Left colon (tissue), 2 donors: ENCODE results near the gene BRCA2. TPM values are rescaled to one million over a fixed set of nuclear protein-coding genes. Genes with fewer than 3 reads are reported as not detected.
"Not testable (repeated sequence)": the region's sequence is repeated elsewhere in the genome, so short reads cannot be mapped to it uniquely, and the experiment has no call there.

Experiments used
- ATAC-seq: fragments of 200-7000 bp; cut with Tn5 transposase; one replicate; pipeline ENCODE4 v1.9.1; 2020; ENCODE audit warnings: mild to moderate bottlenecking, moderate library complexity
- DNase-seq, 2 donors: peaks; one replicate each; pipeline ENCODE4 v3.0.0-alpha.2; 2020
- intact Hi-C, 2 donors: fragments of 100-400 bp; cut with DNase I in 1 of 2; cut with micrococcal nuclease in 1 of 2; formaldehyde crosslinking; loops; one replicate each; pipeline versions ENCODE4 v1.11.2 to v1.14.0; 2022; cut with DNase I, micrococcal nuclease
- total RNA-seq, 2 donors: library from RNA; stranded (reverse); fragmentation: NEBNext Ultra II Directional; extraction: Animal tissue kit (Norgen Biotek cat#: 25700); gene quantifications; one replicate each; pipeline ENCODE4 v1.2.1, GENCODE V29; 2021
- donor health status: DM: no; HTN: no; CAD: no.
- donor health status: DM: yes; HTN: yes; CAD: no.

BRCA2 gene
- total RNA-seq, 2 donors from 2014 or later = 1.7 to 4.2 TPM

DNA sequence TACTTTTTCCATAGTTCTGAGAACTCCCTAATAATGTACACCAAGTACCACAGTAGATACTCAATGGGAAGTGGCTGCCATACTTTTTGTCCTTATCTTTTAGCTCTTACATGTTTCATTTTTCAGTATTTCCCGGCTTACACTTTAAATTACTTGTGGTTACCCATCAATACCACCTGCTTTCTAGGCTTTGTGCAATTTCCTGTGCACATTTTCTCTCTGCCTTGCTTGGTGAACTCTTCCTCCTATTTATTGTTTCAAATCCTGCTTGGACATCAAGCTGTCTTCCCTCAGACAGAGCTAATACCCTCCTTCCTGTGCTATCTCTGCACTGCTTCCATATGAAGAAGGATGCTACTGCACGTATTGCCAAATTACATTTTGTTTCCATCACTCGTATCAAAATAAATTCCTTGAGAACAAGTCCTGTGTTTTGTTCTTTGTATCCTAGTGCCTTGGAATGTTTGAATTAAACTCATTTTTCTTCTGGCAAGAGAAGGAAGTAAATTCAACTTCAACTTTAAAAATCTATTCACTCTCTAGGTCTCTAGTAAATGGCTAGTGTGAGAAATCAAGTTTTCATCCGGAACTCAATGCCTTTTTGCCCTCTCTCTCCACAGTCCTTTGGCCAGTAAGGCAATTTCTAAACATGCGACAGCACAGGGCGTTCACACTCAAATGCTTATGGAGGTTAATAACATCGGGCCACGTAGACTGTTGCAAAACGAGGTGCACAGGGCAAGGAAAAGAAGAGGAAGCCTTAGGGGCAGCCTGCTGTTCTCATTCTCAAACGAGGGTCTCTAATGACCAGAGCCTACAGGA, 5.8 kb upstream of the BRCA2 start:
- DNase-seq (no peak), ATAC-seq (peak; percentile 65)
- intact Hi-C loops = loop anchor here in 1 of 2 donors (2.0 to 5.0 kb wide), 3 partner anchors 63 to 401 kb away; no protein-coding TSS in a partner anchor

DNA sequence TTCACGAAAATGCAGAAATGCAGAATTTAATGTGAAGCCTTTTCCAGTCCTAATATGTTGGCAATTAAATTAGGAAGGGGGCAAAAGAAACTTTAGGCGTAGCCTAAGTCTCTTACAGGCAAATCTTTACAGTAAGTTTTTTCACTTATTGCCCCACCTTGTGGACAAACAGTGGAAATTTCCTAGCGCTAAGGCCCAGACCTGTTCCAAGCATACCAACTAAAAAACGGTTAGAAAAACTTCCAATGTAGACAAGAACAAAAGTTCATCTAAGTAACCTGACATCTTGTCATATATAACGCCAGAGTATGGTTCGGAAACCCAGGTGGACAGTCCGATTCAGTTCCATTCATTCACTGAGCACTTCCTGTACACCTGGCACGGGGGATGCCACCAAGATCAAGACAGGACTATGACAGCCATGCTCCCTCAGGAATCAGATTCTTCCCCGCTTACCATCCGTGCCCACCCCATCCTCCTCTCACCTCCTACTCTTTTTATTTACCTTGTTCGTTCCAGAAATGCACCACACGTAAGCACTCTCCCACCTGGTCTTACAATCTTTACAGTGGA, 5.1 kb upstream of the BRCA2 start:
- intact Hi-C loops = loop anchor here in 1 of 2 donors (2.0 to 5.0 kb wide), 3 partner anchors 63 to 401 kb away; no protein-coding TSS in a partner anchor
- ATAC-seq = peak; percentile 82
- DNase-seq = no peak

DNA sequence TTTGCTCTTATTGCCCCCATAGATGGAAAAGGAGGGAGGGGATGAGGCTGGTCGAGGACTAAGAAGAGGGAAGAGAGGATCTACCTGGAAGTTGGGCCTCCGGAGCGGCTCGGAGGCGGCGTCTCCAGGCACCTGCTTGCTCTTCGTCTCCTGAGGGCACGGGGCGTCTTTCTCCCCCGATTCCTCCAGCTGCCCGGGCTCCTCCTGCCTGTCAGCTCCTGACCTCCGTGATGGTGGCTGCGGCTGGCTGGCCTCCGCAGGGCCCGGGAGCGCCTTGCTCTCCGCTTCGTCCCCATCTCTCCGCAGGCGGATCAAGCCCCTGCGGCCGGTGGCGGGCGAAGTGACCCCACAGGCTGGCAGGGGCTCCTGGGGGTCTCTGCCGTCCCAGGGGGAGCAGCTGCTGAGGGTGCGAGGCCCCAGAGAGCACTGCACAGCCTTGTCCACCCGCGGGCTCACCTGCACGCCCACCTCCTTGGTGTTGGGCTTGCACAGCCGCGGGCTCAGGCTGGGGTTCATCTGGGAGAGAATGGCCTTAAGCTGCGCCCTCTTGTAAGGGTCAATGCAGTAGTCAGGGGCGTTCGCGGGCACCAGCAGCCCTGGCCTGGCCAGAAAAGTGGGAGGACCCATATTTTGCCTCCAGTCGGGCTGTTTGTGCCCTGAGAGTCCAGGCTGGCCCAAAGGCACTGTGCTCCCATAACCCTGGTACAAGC, 4.0 kb upstream of the BRCA2 start:
- intact Hi-C loops = loop anchor here in 1 of 2 donors (2.0 to 5.0 kb wide), 3 partner anchors 65 to 403 kb away; no protein-coding TSS in a partner anchor
- no peak for ATAC-seq
- no peak for DNase-seq

DNA sequence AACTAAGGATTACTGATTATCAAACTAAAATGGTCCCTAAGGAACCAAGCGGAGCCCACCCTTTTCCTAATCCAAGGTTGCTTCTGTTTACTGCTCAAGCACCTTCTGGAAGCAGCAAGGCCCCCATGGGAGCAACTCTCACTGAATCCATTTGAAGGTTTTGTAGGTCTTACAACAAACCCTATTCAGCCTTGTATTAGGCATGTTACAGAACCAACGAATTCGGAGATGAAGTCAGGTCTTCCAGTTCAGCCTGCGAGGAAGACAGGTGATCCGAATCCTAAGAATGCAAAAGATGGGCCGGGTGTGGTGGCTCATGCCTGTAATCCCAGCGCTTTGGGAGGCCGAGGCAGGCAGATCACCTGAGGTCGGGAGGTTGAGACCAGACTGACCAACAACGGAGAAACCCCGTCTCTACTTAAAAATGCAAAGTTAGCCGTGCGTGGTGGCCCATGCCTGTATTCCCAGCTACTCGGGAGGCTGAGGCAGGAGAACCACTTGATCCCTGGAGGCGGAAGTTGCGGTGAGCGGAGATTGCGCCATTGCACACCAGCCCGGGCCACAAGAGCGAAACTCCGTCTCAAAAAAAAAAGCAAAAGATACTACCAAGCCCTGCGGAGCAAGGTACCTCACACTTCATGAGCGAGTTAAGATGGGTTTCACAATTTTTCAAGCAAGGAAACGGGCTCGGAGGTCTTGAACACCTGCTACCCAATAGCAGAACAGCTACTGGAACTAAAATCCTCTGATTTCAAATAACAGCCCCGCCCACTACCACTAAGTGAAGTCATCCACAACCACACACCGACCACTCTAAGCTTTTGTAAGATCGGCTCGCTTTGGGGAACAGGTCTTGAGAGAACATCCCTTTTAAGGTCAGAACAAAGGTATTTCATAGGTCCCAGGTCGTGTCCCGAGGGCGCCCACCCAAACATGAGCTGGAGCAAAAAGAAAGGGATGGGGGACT, 754 bp upstream of the BRCA2 start:
- peak; percentile 31 to 42 for DNase-seq
- intact Hi-C loops = loop anchor here in 1 of 2 donors (5.0 kb wide), 1 partner anchor 297 kb away; no protein-coding TSS in a partner anchor
- peak; percentile 8 for ATAC-seq

DNA sequence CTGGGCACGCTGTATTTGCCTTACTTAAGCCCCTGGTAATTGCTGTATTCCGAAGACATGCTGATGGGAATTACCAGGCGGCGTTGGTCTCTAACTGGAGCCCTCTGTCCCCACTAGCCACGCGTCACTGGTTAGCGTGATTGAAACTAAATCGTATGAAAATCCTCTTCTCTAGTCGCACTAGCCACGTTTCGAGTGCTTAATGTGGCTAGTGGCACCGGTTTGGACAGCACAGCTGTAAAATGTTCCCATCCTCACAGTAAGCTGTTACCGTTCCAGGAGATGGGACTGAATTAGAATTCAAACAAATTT, 676 bp downstream of the BRCA2 start:
- no peak for DNase-seq
- peak; percentile 46 for ATAC-seq
- intact Hi-C loops = no loop called here

DNA sequence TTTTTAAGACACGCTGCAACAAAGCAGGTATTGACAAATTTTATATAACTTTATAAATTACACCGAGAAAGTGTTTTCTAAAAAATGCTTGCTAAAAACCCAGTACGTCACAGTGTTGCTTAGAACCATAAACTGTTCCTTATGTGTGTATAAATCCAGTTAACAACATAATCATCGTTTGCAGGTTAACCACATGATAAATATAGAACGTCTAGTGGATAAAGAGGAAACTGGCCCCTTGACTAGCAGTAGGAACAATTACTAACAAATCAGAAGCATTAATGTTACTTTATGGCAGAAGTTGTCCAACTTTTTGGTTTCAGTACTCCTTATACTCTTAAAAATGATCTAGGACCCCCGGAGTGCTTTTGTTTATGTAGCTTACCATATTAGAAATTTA, 1.2 kb downstream of the BRCA2 start:
- ATAC-seq = no peak
- no peak for DNase-seq
- intact Hi-C loops = no loop called here

DNA sequence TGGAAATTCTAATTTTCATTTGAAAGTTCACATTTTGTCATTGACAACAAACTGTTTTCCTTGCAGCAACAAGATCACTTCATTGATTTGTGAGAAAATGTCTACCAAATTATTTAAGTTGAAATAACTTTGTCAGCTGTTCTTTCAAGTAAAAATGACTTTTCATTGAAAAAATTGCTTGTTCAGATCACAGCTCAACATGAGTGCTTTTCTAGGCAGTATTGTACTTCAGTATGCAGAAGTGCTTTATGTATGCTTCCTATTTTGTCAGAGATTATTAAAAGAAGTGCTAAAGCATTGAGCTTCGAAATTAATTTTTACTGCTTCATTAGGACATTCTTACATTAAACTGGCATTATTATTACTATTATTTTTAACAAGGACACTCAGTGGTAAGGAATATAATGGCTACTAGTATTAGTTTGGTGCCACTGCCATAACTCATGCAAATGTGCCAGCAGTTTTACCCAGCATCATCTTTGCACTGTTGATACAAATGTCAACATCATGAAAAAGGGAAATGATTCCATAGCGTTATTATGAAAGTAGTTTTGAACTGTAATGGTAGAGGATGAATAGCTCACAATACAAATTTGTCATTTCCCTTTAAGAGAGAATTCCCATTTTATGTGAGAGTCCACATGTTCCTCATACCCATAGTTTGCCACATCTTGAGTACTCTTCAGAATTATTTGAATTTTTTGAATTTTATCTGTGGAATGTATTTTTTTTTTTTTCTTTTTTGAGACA, 2.6 kb downstream of the BRCA2 start:
- intact Hi-C loops = no loop called here
- ATAC-seq = no peak

DNA sequence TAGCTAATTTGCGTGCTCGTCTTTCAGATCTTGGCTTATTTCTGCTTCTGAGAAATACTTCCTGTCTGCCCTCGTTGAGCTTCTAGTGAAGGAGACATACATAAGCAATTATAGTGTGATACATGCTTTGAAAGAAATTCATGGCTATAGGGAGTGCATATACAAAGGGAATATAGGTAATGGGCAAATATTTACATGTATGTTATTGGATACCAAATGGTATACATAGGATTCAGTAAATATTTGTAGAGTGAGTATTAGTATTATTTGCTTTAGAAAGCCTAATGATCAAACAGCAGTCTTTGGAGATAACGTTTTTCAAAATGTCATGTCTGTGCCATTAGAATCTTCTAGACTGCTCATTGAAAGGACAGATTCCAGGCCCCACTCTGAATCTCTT, 5.2 kb downstream of the BRCA2 start:
- ATAC-seq = no peak
- DNase-seq = no peak
- intact Hi-C loops = no loop called here

More for the DNA sequence above, 2.6 kb downstream of the BRCA2 start:
- DNase-seq = no peak

DNA sequence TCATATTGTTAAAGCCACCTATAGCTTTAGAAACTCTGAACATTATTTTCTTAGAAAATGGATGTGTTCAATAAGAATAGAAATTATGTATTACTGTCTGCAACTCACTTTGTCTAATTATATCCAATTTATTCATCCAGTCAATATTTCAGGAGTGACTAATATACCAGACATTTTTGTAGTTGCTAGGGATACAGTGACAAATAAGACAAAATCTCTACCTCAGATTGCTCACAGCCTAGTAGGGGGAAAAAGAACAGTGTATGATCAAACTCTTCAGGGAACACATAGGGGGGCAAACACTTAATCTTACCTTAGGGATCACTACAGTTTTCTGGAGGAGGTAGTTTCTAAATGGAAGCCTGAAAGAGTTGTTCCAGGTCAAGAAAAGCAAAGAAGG, 8.6 kb downstream of the BRCA2 start:
- ATAC-seq (no peak), DNase-seq (no peak)
- intact Hi-C loops = no loop called here

DNA sequence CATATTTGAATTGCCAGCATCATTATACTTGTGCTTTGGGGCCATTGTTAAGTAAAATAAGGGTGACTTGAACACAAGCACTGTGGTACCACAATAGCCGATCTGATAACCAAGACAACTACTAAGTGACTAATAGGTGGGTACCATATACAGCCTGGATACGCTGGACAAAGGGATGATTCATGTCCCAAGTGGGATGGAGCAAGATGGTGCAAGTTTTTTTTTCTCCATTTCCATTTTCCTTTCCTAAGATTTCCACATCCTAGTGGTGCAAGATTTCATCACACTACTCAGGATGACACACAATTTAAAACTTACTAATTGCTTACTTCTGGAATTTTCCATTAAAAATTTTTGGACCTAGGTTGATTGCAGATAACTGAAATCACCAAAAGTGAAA, 15.1 kb downstream of the BRCA2 start:
- DNase-seq (no peak), ATAC-seq (no peak)
- intact Hi-C loops = no loop called here

DNA sequence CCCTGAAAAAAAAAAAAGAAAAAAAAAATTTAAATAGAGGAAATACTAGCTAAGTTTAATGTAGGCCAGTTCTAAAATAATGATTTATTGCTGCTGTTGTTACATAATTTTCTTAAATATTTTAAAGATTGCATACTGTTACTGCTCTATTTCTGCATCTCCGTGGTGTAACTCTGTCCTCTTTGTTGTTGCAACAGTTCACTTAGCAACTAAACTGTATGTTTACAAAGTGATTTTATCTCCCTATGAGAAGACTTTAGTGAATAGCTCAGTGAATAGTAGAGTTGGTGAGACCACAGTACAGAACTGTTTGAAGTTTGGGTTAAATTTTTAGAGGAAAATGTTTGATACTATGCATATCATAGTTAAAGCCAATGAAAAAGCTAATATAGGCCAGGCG, 19.4 kb downstream of the BRCA2 start:
- ATAC-seq (no peak), DNase-seq (no peak)
- intact Hi-C loops = no loop called here

DNA sequence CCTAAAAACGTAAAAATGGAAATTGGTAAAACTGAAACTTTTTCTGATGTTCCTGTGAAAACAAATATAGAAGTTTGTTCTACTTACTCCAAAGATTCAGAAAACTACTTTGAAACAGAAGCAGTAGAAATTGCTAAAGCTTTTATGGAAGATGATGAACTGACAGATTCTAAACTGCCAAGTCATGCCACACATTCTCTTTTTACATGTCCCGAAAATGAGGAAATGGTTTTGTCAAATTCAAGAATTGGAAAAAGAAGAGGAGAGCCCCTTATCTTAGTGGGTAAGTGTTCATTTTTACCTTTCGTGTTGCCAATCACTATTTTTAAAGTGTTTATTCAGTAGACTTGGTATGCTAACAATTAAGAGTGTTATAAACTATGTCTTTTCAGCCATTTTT, 25.6 kb downstream of the BRCA2 start:
- ATAC-seq = no peak
- intact Hi-C loops = no loop called here
- no peak for DNase-seq

DNA sequence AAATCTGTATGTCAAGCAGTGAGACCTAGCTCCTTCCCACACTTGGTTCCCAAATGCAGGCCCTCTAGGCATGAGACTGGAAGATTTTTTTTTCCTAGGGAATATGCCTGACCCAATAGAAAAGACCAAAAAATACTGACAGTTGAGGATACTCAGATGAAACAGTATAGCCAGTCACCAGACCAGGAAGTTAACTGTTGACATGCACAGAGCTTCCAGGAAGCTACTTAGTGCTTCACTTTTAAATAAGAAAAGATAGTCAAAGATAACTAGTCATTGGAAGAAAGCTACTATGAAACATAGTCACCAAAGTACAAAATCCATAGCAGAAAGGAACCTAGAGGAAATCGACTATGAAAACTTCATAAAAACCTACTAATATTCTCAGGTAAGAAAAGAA, 32.3 kb downstream of the BRCA2 start:
- ATAC-seq (no peak), DNase-seq (no peak)
- intact Hi-C loops = no loop called here

DNA sequence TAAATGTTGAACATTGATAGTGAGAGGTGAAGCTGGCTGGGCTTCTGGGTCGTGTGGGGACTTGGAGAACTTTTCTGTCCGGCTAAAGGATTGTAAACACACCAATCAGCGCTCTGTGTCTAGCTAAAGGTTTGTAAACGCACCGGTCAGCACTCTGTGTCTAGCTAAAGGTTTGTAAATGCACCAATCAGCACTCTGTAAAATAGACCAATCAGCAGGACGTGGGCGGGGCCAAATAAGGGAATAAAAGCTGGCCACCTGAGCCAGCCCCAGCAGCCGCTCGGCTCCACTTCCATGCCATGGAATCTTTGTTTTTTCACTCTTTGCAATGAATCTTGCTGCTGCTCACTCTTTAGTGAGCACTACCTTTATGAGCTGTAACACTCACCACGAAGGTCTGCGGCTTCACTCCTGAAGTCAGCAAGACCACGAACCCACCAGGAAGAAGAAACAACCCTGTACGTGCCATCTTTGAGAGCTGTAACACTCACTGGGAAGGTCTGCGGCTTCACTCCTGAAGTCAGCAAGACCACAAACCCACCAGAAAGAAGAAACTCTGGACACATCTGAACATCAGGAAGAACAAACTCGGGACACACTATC, 35.6 kb downstream of the BRCA2 start:
- ATAC-seq, intact Hi-C loops, DNase-seq: not testable (repeated sequence)

DNA sequence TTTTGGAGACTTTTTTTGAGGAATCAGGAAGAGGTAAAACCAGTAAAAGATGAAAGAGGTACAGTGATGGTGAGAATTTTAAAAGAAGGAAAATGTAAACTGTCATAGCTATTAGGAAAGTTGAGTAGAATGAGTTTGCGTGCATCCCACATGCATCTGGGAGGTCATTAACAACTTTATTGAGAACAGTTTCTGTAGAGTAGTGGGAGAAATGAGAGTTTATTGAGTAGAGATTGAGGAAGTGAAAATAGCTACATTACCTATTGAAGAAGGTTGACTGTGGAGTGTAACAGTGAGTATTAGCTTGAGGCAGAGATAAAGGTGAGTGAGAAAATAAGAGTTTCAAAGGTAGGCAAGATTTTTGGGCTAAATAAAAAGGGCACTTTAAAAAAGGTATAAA, 38.7 kb downstream of the BRCA2 start:
- intact Hi-C loops = no loop called here
- ATAC-seq (no peak), DNase-seq (no peak)

DNA sequence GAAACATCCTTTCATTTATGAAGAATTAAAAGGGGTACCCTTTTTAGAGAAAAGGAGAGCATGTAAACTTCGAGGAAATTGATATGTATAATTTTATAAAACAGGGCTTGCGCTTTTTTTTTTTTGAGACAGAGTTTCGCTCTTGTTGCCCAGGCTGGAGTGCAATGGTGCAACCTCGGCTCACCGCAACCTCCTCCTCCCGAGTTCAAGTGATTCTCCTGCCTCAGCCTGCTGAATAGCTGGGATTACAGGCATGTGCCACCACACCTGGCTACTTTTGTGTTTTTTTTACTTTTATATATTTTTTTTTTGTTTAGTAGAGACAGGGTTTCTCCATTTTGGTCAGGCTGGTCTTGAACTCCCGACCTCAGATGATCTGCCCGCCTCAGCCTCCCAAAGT, 40.6 kb downstream of the BRCA2 start:
- intact Hi-C loops, ATAC-seq: not testable (repeated sequence)

DNA sequence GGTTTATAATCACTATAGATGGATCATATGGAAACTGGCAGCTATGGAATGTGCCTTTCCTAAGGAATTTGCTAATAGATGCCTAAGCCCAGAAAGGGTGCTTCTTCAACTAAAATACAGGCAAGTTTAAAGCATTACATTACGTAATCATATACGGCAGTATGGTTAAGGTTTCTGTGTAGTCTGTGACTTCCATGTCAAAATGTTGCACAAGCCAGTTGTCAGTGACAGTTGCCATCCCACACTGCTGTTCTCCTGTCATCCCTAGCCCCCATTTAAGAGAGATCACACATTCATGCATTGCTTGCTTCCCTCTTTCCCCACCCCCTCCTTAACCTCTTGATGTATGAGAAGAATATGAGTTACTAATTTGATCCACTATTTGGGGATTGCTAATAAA, 47.3 kb downstream of the BRCA2 start:
- intact Hi-C loops = no loop called here
- ATAC-seq (no peak), DNase-seq (no peak)

More for the DNA sequence above, 40.6 kb downstream of the BRCA2 start:
- DNase-seq = not testable (repeated sequence)

DNA sequence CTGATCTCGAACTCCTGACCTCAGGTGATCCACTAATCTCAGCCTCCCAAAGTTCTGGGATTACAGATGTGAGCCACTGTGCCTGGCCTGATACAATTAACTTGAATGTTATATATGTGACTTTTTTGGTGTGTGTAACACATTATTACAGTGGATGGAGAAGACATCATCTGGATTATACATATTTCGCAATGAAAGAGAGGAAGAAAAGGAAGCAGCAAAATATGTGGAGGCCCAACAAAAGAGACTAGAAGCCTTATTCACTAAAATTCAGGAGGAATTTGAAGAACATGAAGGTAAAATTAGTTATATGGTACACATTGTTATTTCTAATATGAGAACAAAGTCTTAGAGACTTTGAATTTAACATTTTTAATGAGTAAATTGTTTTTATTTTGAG, 55.5 kb downstream of the BRCA2 start:
- DNase-seq = no peak
- no peak for ATAC-seq
- intact Hi-C loops = no loop called here
